ENCODE results near the gene ZDHHC7. TPM values are rescaled to one million over a fixed set of nuclear protein-coding genes. Genes with fewer than 3 reads are reported as not detected.
"Not testable (repeated sequence)": the region's sequence is repeated elsewhere in the genome, so short reads cannot be mapped to it uniquely, and the experiment has no call there.

Gene ZDHHC7
- total RNA-seq, 1 donor from 2014 or later, result 61.4 TPM

DNA sequence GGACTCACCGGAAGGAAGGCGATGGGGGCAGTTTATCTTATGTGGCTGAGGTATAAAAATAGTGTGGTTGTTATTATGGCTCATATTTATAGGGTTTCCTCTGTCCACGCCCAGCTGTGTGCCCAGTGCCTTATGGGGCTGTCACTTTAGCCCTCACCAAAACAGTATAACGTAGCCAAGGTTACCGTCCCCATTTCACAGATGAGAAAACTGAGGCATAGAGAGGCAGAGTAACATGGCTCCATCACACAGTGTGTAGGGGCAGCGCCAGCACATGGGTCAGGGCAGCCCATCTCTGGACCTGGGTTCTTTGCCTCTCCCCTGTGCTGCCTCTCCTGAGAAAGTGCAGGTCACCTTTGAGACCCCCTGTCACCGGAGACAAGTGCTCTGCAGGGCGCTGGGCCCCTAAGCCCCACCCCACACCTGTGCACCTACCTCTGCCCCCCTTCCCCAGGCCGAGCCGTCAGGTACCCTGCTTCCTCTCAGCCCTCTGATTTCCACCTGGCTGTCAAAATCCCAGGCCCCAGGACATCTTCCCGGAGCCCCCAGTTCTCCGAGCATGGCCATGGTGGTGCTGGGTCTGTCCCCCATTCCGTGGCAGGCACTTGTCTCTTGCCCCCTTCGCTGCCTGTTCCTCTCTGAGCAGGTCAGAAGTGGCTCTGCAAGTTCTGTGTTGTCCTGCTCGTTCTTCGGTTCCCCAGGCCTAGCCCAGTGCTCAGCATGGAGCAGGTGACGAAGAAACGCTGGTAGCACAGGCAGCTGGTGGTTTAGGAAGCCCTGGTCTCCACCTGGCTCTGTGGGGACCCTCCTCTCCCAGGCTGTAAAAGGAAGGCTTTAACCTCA is 23.5 kb upstream of the ZDHHC7 start:
- H3K4me3 ChIP-seq (ENCODE audit: low read depth, low read length), result no peak overlapping the region
- TF ChIP-seq, protein P1, sequence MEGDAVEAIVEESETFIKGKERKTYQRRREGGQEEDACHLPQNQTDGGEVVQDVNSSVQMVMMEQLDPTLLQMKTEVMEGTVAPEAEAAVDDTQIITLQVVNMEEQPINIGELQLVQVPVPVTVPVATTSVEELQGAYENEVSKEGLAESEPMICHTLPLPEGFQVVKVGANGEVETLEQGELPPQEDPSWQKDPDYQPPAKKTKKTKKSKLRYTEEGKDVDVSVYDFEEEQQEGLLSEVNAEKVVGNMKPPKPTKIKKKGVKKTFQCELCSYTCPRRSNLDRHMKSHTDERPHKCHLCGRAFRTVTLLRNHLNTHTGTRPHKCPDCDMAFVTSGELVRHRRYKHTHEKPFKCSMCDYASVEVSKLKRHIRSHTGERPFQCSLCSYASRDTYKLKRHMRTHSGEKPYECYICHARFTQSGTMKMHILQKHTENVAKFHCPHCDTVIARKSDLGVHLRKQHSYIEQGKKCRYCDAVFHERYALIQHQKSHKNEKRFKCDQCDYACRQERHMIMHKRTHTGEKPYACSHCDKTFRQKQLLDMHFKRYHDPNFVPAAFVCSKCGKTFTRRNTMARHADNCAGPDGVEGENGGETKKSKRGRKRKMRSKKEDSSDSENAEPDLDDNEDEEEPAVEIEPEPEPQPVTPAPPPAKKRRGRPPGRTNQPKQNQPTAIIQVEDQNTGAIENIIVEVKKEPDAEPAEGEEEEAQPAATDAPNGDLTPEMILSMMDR (conservative IDR thresholded peaks at IDR 0.05; ENCODE audit: low read depth, low read length), result no peak
- DNase-seq (ENCODE audit: low read depth), result no peak

DNA sequence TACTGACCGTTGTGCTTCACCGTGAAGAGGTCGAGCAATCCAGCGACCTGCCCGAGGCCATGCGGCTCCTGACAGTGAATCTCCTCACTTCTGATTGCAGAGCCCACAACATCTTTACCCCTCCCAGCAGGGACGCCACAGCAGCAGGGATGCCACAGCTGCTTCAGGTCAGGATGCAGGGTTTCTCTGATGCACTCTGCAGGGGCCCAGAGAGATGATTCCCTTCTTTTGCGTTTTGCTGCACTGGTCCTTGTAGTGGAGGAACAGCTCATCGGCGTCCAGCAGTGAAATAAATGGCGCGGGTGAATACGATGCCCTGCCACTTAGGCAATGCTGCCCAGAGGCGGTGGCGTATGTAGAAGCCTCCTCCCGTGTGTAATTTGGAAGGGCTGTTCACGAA is 21.8 kb upstream of the ZDHHC7 start:
- no peak overlapping the region for H3K4me3 ChIP-seq (ENCODE audit: low read depth, low read length)
- TF ChIP-seq, protein P1 (conservative IDR thresholded peaks at IDR 0.05; ENCODE audit: low read depth, low read length), result no peak
- no peak for DNase-seq (ENCODE audit: low read depth)

DNA sequence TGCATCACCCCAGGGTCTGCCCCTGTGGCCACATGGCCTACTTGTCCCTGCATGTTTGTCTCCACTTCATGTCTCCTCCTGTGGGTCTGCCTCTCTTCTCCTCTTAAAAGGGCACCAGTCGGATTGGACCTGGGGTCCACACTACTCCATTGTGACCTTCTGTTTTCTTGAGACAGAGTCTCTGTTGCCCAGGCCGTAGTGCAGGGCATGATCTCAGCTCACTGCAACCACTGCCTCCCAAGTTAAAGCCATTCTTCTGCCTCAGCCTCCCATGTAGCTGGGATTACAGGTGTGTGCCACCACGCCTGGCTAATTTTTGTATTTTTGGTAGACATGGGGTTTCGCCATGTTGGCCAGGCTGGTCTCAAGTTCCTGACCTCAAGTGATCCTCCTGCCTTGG is 20.9 kb upstream of the ZDHHC7 start:
- not testable (repeated sequence) for DNase-seq (ENCODE audit: low read depth); H3K4me3 ChIP-seq (ENCODE audit: low read depth, low read length)

DNA sequence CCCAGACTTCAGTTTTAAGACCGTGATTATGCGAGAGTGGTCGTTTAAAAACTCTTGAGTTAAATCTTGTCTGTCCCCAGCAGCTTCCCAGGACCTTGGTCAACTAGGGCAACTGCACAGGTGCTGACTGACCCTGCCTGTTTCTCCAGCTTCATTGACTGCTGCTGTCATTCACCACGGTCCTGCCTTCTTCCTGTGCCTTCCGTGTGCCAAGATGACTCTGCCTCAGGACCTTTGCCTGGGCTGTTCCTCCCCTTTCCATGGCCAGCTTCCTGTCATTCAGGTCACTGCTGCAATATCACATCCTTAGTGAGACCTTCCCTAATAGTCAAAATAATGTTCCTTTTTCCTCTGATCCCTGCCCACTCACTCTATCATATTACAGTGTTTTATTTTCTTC is 20.1 kb upstream of the ZDHHC7 start:
- no peak overlapping the region for H3K4me3 ChIP-seq (ENCODE audit: low read depth, low read length)
- no peak for DNase-seq (ENCODE audit: low read depth)
- TF ChIP-seq, protein P1 (conservative IDR thresholded peaks at IDR 0.05; ENCODE audit: low read depth, low read length), result no peak

DNA sequence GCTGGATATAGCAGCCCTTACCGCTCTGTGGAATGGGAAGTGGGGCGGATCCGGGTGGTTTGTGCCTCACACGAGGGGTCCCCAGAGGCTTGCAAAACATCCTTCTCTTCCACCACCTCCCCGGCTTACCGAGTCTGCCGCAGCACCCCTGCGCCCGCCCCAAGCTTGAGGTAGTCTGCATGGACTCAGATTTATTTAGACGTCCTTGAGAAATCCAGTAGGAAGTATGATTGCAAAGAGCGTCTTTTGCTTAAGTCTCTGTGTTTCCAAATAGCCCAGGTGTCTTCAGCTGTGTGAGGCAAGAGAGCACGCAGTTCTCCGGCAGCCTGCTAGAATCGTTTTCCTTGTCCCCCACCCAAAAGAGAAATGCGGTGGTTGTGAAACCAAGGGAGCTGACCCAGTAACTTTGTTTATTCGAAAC is 18.7 kb upstream of the ZDHHC7 start:
- no peak overlapping the region for H3K4me3 ChIP-seq (ENCODE audit: low read depth, low read length)
- TF ChIP-seq, protein P1 (conservative IDR thresholded peaks at IDR 0.05; ENCODE audit: low read depth, low read length), result no peak
- DNase-seq (ENCODE audit: low read depth), result no peak

DNA sequence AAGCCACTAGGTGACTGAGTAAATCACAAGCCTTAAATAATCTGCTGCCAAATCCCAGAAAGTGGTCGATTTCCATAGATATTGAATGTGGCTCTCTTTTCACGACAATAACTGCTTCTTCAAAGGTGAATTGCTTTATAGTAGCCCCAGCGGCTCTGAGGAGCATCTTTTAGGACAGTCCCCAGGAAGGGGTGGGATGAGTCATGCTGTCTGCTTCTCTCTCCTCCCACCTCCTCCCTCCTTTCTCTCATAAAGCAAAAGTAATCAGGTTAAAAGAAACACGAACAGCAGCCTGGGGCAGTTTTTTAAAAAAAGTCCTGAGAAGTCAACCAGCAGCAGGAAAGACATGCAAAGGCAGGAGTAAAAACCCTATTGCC is 18.1 kb upstream of the ZDHHC7 start:
- DNase-seq (ENCODE audit: low read depth), result no peak
- H3K4me3 ChIP-seq (ENCODE audit: low read depth, low read length), result no peak overlapping the region
- TF ChIP-seq, protein P1 (conservative IDR thresholded peaks at IDR 0.05; ENCODE audit: low read depth, low read length), result no peak

DNA sequence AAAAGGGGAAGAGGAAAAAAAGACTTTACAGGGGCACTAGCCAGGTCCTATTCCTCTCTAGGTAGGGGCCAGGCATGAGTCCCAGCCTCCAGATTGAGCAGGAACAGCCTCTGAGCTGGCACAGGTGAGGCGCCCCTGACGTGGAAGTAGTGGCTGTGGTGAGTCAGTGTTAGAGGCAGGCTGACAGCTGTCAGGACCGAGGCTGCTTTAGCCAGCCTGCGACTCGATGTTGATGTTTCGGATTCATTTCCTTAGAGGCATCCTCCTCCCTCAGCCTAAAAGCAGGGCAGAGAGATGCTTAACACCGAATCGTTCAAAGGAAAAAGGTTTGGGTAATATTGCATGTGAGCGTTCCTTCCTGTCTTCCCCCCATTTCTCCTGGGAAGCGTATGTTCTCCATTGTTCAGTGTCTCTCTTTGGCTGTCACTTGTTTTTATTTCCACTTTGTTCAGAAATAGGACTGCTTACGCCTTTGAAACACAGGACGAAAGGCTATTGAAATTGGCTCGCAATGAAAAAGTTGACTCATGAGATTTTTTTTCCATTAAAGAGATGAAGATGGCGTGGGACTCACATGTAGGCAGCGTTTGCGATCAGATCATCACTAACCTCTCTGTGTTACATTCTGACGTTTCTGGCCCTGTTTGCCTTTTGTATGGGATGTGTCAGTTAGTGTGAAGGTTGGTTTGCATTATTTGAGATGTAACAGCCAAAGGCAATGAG is 17.5 kb upstream of the ZDHHC7 start:
- H3K4me3 ChIP-seq (ENCODE audit: low read depth, low read length), result peak overlapping the region; percentile 70
- TF ChIP-seq, protein P1 (conservative IDR thresholded peaks at IDR 0.05; ENCODE audit: low read depth, low read length), result no peak
- DNase-seq (ENCODE audit: low read depth), result no peak
